Ecto neural progenitor cell (in vitro differentiated cells): ENCODE results near the gene GOLGA6D.
"Not testable (repeated sequence)": the region's sequence is repeated elsewhere in the genome, so short reads cannot be mapped to it uniquely, and the experiment has no call there.

ENCODE experiments used
- DNase-seq: peaks from one replicate; pipeline ENCODE4 v3.0.0-alpha.2; 2018; ENCODE audit warnings: low spot score

GOLGA6D gene, protein sequence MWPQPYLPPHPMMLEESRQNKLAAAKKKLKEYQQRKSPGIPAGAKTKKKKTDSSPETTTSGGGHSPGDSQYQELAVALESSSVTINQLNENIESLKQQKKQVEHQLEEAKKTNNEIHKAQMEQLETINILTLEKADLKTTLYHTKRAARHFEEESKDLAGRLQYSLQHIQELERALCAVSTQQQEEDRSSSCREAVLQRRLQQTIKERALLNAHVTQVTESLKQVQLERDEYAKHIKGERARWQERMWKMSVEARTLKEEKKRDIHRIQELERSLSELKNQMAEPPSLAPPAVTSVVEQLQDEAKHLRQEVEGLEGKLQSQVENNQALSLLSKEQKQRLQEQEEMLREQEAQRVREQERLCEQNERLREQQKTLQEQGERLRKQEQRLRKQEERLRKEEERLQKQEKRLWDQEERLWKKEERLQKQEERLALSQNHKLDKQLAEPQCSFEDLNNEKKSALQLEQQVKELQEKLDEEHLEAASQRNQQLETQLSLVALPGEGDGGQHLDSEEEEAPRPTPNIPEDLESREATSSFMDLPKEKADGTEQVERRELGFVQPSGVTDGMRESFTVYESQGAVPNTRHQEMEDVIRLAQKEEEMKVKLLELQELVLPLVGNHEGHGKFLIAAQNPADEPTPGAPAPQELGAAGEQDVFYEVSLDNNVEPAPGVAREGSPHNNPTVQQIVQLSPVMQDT

DNA sequence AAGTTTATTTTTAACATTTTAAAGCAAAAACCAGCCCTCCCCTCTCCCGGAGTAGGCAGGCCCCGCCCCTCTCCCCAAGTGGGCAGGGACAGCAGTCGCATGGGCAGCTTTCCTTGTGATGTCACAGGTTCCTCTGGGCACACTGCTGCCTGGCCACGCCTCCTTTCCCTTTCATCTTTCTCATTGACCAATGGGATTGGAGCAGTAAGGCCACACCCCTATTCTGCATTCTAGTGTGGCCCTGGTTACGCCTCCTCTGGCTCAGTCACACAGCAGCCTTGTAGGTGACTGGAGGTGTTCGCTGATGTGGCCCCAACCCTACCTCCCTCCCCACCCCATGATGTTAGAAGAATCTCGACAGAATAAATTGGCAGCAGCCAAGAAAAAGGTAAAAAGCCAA is at the start of gene GOLGA6D:
TSS of gene GOLGA6D (plus strand) at position 264 of the 400 bp plus-strand sequence. CDS start at position 305, 41 bp downstream.
- DNase-seq: not testable (repeated sequence)

DNA sequence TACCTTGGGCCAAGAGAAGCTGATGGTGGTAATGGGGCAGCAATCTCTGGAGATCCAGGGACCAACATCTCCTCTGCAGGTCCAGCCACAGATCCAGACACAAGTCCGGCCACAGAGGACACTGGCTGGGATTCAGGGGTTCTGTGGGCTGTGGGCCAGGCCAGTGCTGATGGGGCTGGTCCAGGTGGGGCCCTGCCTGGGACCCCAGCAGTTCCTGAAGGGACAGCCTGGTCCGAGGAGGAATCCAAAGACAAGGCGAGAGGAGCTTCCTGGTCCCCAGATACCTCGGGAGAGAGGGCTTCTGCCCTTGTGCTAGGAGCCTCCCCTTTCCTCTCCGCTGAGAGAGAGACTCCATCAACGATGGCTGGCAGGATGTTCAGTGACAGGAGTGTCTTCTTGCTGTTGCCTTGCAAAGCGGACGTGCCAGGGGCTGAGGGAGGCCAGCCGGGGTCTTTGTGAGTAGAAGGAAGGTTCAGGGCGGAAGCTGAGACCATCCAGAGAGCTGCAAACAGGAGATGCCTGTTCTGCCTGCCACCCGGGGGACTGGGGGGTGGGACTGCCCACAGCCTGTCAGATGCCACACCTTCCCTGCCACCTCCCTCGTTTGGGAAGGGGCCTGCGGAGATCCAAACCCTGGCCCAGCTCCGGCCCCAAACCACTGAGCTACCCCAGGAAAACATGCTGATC is 49.0 kb upstream of the GOLGA6D start:
- no peak for DNase-seq

- no peak for DNase-seq
Measured at GRCh38 chr15:75234191-75234810, 48.3 kb upstream of the GOLGA6D start.

DNA sequence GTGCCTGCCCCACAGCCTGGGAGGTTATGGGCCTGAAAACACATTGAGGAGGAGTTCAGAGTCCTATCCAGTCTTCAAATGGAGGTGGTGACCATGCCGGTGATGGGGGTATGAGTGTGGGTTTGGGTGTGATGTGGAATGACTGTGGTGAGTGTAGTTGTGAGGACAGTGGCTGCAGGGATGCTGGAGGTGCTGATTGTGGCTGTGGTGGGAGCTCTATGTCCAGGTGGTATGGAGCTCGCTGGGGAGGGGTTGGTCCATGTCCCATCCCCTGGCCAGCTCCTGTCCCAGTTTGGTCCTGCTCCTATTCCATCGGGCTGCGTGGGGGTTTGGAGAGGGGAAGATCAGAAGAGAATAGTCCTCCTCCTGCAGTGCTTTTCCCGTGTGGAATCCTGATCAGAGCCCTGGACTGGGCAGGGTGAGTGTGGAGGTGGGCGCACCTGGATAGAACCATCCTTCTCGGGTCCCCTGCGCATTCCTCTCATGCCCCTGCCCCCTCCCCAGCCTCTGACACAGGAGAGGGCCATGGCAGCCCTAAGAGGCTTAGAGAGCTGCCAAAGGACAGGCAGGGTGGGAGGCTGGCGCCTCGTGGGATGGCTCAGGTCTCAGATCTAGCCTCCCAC is 47.5 kb upstream of the GOLGA6D start:
- no peak for DNase-seq

DNA sequence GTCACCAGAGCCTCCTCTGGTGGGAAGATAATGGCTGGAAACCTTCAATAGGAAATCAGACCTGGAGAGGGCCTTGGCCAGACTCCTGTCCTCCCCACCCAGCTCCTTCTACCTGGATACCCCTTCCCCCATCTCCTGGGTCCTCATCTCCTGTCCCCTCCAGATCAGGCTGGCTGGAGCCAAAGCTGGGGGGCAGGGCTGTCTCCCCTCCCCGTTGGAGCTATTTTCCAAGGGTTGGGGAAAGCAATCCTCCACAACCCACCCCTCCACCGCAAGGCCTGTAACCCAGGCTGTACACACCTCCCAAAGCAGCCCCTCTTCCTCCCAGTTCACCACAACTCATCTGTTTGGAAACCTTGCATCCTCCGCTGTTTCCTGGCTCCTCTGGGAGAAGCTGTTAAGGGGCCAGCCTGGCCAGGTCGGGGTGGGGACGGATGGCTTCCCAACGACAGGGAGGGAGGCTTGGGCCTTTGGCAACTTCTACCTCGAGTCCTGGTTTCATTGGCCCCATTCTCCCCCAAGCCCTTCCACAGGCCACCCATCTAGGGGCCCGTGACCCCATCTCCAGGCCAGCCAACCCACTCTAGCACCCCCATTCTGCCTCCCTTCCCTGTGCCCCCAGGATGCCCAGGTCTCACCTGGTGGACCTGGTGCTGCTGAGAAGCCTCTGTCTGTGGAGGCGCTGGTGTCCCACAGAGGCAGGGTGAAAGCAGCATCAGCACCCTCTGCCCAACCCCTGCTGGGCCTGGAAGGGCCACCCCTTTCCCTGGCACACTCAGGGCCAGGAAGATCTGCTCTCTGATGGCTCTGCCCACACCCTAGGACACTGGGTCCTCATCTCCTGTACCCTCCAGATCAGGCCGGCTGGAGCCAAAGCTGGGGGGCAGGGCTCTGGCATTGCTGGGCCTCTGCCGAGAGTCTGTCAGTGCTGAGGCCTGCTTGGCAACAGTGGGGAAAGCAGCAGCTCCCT is 46.6 kb upstream of the GOLGA6D start:
- no peak for DNase-seq

DNA sequence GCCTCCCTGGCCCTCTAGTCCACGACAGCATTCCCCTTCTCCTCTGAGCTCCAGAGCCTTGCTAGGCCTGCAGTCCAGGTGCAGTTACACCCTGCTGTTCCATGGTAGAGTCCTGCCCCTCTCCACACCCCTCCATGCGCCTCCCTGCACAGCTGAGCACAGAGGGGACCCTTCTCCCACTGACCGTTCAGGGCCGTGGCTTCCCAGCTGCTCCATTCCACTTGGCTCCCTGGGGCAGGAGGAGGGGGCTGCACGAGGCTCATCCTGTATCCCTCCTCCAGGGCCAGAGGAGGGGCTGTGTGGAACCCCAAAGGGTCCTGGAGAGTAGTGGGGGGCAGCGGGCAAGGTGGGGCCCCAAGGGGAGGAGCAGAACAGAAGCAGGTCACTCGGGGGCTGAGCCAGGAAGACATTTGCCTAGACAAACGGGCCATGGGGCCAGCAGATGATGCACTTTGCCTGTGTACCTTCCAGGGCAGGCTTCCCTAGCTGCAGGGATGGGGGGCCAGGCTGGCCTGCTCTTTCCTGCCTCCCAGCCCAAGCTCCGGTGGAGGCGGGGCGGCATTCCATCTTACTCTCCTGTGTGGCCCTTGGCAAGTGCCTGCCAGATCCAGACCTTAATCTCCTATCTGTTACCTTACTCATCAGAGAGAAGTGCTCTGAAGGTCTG is 45.2 kb upstream of the GOLGA6D start:
- DNase-seq: no peak

DNA sequence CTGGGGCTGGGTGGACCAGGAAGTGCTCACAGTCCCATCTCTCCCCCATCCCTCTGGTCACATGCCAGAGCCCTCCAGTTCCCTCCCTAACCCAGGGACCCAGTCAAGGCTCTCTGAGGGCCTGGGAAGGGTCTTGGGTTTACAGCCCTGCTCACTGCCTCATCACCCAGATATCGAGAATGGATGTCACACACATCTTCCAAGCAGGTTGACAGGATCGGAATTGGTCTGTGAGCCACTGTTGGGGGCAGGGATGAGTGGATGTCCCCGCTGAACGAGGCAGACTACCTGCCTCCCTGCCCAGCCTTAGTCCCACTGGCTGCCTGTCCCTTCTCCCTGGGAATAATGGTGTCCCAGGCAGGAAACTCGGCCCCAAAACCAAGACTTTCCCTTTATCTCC is 44.5 kb upstream of the GOLGA6D start:
- DNase-seq: no peak

- not testable (repeated sequence) for DNase-seq
Measured at GRCh38 chr15:75245741-75246140, 36.9 kb upstream of the GOLGA6D start.

DNA sequence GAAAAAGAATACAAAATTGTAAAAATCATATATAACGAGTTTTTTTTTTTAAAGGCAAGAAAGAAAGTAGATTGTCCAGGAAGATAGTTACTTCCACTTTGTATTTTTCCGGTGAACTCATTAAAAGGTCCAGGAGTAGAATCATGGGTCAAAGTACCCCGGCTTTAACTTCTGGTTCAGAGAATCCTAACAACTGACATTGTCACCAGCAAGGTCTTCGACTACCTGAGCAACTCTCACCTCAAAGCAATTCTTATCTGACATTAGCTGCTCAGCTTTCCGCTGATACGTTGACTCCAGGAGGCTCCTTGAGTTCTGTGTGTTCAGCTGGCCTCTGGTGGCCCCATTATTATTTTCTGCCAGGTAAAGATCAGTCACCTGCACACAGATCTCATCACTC is 33.6 kb upstream of the GOLGA6D start:
- DNase-seq: not testable (repeated sequence)

GRCh38 chr15:75249726-75250125 is 32.9 kb upstream of the GOLGA6D start:
- no peak for DNase-seq

GRCh38 chr15:75251343-75251742 is 31.3 kb upstream of the GOLGA6D start:
- DNase-seq: not testable (repeated sequence)

- DNase-seq: not testable (repeated sequence)
Measured at GRCh38 chr15:75252285-75252684, 30.4 kb upstream of the GOLGA6D start.

DNA sequence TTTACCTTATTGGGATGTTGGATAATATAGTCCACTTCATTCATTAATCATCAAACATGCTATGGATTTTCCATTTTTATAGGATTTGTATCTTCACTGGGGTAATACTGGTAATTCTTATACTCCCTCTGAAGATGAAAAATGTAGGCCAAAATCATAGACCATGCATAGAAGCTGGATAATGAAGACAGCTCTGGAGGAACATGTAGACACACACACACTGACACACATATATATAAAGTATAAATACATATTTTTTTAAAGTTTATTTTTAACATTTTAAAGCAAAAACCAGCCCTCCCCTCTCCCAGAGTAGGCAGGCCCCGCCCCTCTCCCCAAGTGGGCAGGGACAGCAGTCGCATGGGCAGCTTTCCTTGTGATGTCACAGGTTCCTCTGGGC is 24.6 kb upstream of the GOLGA6D start, which contains the start of gene GOLGA6C:
TSS of gene GOLGA6C (plus strand) at position 301 of the 400 bp plus-strand sequence. CDS start 265 bp downstream, outside the sequence.
- not testable (repeated sequence) for DNase-seq

- DNase-seq: not testable (repeated sequence)
Measured at GRCh38 chr15:75258620-75259343, 23.9 kb upstream of the GOLGA6D start.

- DNase-seq: not testable (repeated sequence)
Measured at GRCh38 chr15:75259873-75260272, 22.8 kb upstream of the GOLGA6D start.

DNA sequence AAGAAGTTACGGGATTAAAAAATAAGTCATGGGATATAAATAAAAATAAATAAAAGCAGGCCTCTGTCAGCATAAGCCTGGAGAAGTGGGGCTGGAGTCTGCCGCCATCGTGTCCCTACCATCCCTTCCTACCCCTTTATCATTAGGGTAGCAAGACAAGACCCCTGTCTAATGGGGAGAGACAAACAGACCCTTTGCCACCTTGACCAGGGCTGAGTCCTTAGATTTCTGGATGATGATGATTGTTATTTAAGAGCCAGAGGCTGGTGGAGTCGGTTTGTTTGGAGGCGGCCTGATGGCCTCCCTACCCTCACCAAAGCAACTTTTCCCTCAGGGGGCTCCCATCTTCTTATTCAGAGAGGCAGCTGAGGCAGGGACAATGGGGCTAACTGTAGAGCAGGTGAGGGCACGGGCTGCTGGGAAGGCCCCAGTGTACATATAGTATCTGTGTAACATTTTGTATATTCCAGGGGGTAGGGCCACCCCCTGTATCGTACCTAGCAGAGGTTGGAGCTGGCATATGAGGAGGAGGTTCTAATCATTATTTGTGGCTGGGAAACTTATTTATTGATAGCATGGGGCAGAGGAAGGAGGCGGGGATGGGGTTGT is 8.8 kb upstream of the GOLGA6D start:
- not testable (repeated sequence) for DNase-seq

DNA sequence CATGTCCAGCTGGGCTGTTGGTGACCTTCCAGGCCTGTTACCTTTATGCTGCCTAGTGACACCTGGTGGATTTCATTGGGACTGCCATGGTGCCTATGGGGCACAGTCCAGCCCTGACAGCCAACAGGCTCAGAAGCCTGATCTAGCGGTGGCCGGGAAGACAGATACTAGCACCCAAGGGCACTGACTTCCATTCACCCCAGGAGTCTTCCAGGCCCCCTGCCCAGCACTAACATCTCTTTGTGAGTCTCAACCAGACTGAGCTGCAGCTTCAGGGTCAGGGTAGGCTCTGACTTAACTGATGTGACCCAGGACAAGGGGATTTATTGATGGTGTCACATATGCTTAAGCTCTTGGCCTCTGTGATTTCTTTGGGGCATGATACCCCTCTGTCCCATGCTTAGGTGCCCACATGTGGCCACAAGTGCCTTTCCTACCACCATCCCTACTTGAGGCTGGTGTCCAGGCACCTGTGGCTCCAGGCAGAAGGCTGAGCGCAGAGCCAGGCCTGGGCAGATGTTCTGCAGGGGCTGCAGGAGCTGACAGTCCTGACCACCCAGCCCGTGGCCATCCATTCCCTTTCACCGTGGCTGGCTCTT is 8.0 kb upstream of the GOLGA6D start:
- DNase-seq: peak; percentile 79

GRCh38 chr15:75275617-75276016 is 7.0 kb upstream of the GOLGA6D start:
- peak; percentile 46 for DNase-seq
